K562 (cell line): ENCODE results near the gene SFXN5. TPM values are rescaled to one million over a fixed set of nuclear protein-coding genes. Genes with fewer than 3 reads are reported as not detected.

ENCODE experiments used
- BCL6 ChIP-seq: fragments of 250-450 bp; sonication (Bioruptor Pico); IDR thresholded peaks from 2 replicates; pipeline ENCODE4 v1.4.0; 2020
- CBFB ChIP-seq: sonication (generic); formaldehyde crosslinking; IDR thresholded peaks from 2 replicates; pipeline ENCODE4 v1.4.0; 2020; ENCODE audit warnings: mild to moderate bottlenecking, missing genetic modification reagents
- ETS1 ChIP-seq: conservative IDR thresholded peaks from 2 replicates; pipeline ENCODE4 v1.6.1; 2011; ENCODE audit warnings: low read depth, mild to moderate bottlenecking, low read length; ENCODE audit not compliant: control insufficient read depth
- HNRNPH1 ChIP-seq: fragments of 200-400 bp; formaldehyde crosslinking; optimal IDR thresholded peaks from 2 replicates; pipeline ENCODE3; 2017; ENCODE audit warnings: low read depth, mild to moderate bottlenecking, low read length, moderate library complexity
- LARP7 ChIP-seq: fragments of 450-650 bp; IDR thresholded peaks from 2 replicates; pipeline ENCODE4 v1.6.1; 2016
- NCOA2 ChIP-seq, 2 experiments: fragments of 450-650 bp; IDR thresholded peaks; 2 replicates each; pipeline ENCODE4 v1.6.1; 2018; ENCODE audit warnings: mild to moderate bottlenecking in 2 of 2, moderate library complexity in 1 of 2; ENCODE audit not compliant: partially characterized antibody in 2 of 2
- NFRKB ChIP-seq: fragments of 450-650 bp; IDR thresholded peaks from 2 replicates; pipeline ENCODE4 v1.6.1; 2016; ENCODE audit warnings: low read depth
- POLR2AphosphoS2 ChIP-seq: IDR thresholded peaks from 2 replicates; pipeline ENCODE4 v1.6.1; 2012; ENCODE audit warnings: low read length, improper control_type of control experiment
- POLR3A ChIP-seq: IDR thresholded peaks from 2 replicates; pipeline ENCODE4 v1.6.1; 2011; ENCODE audit warnings: borderline replicate concordance, mild to moderate bottlenecking, moderate library complexity; ENCODE audit not compliant: insufficient read length, insufficient read depth; ENCODE audit errors: extremely low read depth
- RAD21 ChIP-seq, 2 experiments: fragments of 250-450 bp in 1 of 2; fragments of 450-650 bp in 1 of 2; sonication (Bioruptor Pico) in 1 of 2; formaldehyde crosslinking in 1 of 2; IDR thresholded peaks in 1 of 2; conservative IDR thresholded peaks in 1 of 2; 2 replicates each; pipeline versions ENCODE4 v1.4.0 to v1.8.0; 2020 to 2022; ENCODE audit warnings: mild to moderate bottlenecking in 2 of 2, moderate library complexity in 1 of 2
- SFPQ ChIP-seq: fragments of 200-400 bp; formaldehyde crosslinking; IDR thresholded peaks from 2 replicates; pipeline ENCODE4 v1.6.1; 2017; ENCODE audit warnings: mild to moderate bottlenecking, low read depth, low read length, moderate library complexity
- SIN3B ChIP-seq: fragments of 450-650 bp; IDR thresholded peaks from 2 replicates; pipeline ENCODE4 v1.6.1; 2017; ENCODE audit warnings: low read depth, mild to moderate bottlenecking, moderate library complexity
- SMAD3 ChIP-seq: fragments of 450-650 bp; formaldehyde crosslinking; conservative IDR thresholded peaks from 2 replicates; pipeline ENCODE4 v1.4.0; 2020; ENCODE audit warnings: mild to moderate bottlenecking
- SRSF1 ChIP-seq: fragments of 200-400 bp; formaldehyde crosslinking; IDR thresholded peaks from 2 replicates; pipeline ENCODE4 v1.6.1; 2017; ENCODE audit warnings: mild to moderate bottlenecking, low read depth, low read length, moderate library complexity
- ZNF12 ChIP-seq: sonication (generic); formaldehyde crosslinking; IDR thresholded peaks from 2 replicates; pipeline ENCODE4 v1.4.0; 2020; ENCODE audit warnings: mild to moderate bottlenecking, missing genetic modification reagents
- ZNF165 ChIP-seq: fragments of 250-450 bp; sonication (Bioruptor Pico); IDR thresholded peaks from 2 replicates; pipeline ENCODE4 v1.4.0; 2020; ENCODE audit warnings: borderline replicate concordance
- ZNF224 ChIP-seq: sonication (generic); formaldehyde crosslinking; IDR thresholded peaks from 2 replicates; pipeline ENCODE4 v1.8.0; 2022; ENCODE audit warnings: mild to moderate bottlenecking, missing genetic modification reagents
- ZNF282 ChIP-seq: sonication (generic); formaldehyde crosslinking; IDR thresholded peaks from 2 replicates; pipeline ENCODE4 v1.8.1; 2023; ENCODE audit warnings: missing genetic modification reagents
- polyA plus RNA-seq, 8 experiments: library from polyadenylated mRNA; depleted of rRNA in 4 of 8; stranded (reverse) in 5 of 8; unstranded in 3 of 8; fragments of >200 nt; fragmentation: Nextera tagmentation in 2 of 8; fragmentation: Illumina TruSeq in 1 of 8; extraction: Ambion mirVana in 2 of 8; extraction: Trizol in 1 of 8; gene quantifications; 2 replicates each; pipeline versions ENCODE4 v1.2.1 to v1.2.3, GENCODE V29; 2011 to 2014; ENCODE audit warnings: inconsistent platforms in 1 of 8, missing spikeins in 1 of 8
- total RNA-seq, 7 experiments: library from RNA; depleted of rRNA in 6 of 7; stranded (reverse); fragments of >200 nt in 6 of 7; fragmentation: Illumina TruSeq in 2 of 7; extraction: Trizol in 2 of 7; gene quantifications; 2 replicates each; pipeline versions ENCODE4 v1.2.1 to v1.2.3, GENCODE V29; 2011 to 2021; ENCODE audit warnings: low replicate concordance in 1 of 7
- TF ChIP-seq, protein P1 (sequence below), 2 experiments: fragments of 450-650 bp in 1 of 2; IDR thresholded peaks; 2 replicates each; pipeline ENCODE4 v1.6.1; 2011 to 2017; ENCODE audit warnings: low read depth in 2 of 2, antibody characterized with exemption in 1 of 2, borderline replicate concordance in 1 of 2, low read length in 1 of 2, mild to moderate bottlenecking in 1 of 2, mixed read lengths in 1 of 2; ENCODE audit not compliant: control insufficient read depth in 1 of 2
- TF ChIP-seq, protein P2 (sequence below): sonication (generic); formaldehyde crosslinking; IDR thresholded peaks from 2 replicates; pipeline ENCODE4 v1.4.0; 2020; ENCODE audit warnings: mild to moderate bottlenecking, missing genetic modification reagents

SFXN5 gene
- total and polyA plus RNA-seq, 9 of the 15 experiments (the other 6 are each of a cell fraction or from before 2014, with no cell fraction given), result 8.3 to 22.6 (median 16.0) TPM

GRCh38 chr2:73070643-73071359 is 711 bp downstream of the SFXN5 start (continued):
- TF ChIP-seq SFPQ (no peak), SIN3B (peak; percentile 50), ZNF282 (CRISPR knock-in tag) (no peak), ETS1 (0 out of 2 replicates have a peak, but pooled peaks have one; percentile 31), ZNF224 (CRISPR knock-in tag) (no peak), NFRKB (no peak), HNRNPH1 (no peak), ZNF12 (CRISPR knock-in tag) (no peak), BCL6 (CRISPR knock-in tag) (no peak), NCOA2 (IDR thresholded peaks at IDR 0.05; ENCODE audit: partially characterized antibody in 2 of 2) (no peak), RAD21 (CRISPR knock-in tag; conservative IDR thresholded peaks at IDR 0.05 in 1 of 2, IDR thresholded peaks at IDR 0.05 in 1 of 2) (no peak), SRSF1 (no peak), LARP7 (no peak), CBFB (CRISPR knock-in tag) (no peak), SMAD3 (no peak), POLR2AphosphoS2 (no peak), POLR3A (no peak), ZNF165 (CRISPR knock-in tag) (no peak)
- TF ChIP-seq, protein P1, sequence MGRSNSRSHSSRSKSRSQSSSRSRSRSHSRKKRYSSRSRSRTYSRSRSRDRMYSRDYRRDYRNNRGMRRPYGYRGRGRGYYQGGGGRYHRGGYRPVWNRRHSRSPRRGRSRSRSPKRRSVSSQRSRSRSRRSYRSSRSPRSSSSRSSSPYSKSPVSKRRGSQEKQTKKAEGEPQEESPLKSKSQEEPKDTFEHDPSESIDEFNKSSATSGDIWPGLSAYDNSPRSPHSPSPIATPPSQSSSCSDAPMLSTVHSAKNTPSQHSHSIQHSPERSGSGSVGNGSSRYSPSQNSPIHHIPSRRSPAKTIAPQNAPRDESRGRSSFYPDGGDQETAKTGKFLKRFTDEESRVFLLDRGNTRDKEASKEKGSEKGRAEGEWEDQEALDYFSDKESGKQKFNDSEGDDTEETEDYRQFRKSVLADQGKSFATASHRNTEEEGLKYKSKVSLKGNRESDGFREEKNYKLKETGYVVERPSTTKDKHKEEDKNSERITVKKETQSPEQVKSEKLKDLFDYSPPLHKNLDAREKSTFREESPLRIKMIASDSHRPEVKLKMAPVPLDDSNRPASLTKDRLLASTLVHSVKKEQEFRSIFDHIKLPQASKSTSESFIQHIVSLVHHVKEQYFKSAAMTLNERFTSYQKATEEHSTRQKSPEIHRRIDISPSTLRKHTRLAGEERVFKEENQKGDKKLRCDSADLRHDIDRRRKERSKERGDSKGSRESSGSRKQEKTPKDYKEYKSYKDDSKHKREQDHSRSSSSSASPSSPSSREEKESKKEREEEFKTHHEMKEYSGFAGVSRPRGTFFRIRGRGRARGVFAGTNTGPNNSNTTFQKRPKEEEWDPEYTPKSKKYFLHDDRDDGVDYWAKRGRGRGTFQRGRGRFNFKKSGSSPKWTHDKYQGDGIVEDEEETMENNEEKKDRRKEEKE (IDR thresholded peaks at IDR 0.05; ENCODE audit: borderline replicate concordance in 1 of 2, control insufficient read depth in 1 of 2, low read depth in 2 of 2, low read length in 1 of 2), result no peak
- TF ChIP-seq, protein P2, sequence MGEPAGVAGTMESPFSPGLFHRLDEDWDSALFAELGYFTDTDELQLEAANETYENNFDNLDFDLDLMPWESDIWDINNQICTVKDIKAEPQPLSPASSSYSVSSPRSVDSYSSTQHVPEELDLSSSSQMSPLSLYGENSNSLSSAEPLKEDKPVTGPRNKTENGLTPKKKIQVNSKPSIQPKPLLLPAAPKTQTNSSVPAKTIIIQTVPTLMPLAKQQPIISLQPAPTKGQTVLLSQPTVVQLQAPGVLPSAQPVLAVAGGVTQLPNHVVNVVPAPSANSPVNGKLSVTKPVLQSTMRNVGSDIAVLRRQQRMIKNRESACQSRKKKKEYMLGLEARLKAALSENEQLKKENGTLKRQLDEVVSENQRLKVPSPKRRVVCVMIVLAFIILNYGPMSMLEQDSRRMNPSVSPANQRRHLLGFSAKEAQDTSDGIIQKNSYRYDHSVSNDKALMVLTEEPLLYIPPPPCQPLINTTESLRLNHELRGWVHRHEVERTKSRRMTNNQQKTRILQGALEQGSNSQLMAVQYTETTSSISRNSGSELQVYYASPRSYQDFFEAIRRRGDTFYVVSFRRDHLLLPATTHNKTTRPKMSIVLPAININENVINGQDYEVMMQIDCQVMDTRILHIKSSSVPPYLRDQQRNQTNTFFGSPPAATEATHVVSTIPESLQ (CRISPR knock-in tag), result no peak
